Neural cell (in vitro differentiated cells): ENCODE measurements around the gene MBD3. TPM values are rescaled to one million over a fixed set of nuclear protein-coding genes. Genes with fewer than 3 reads are reported as not detected.
A peak's percentile ranks its signal among the peaks of the same experiment; 100 is the strongest.

Source experiments
- H2AFZ ChIP-seq: fragments of 200-600, 300-800 bp; sonication (generic), shearing (Covaris generic); 2 replicates; pipeline ENCODE4 v1.6.0; 2014; ENCODE audit warnings: low read depth, mild to moderate bottlenecking, antibody characterized with exemption, low read length, moderate library complexity
- H3F3A ChIP-seq: fragments of 200-600 bp; shearing (Covaris generic); 2 replicates; pipeline ENCODE4 v1.6.1; 2016; ENCODE audit warnings: mild to moderate bottlenecking, moderate library complexity, mixed read lengths, antibody characterized with exemption, low read length; ENCODE audit not compliant: insufficient read depth, poor library complexity, severe bottlenecking
- H3K27ac ChIP-seq: fragments of 200-600, 300-800 bp; sonication (generic), shearing (Covaris generic); 2 replicates; pipeline ENCODE4 v1.5.1; 2014; ENCODE audit warnings: mild to moderate bottlenecking, low read length, moderate library complexity
- H3K27me3 ChIP-seq: fragments of 300-800, 200-600 bp; sonication (generic), shearing (Covaris generic); 2 replicates; pipeline ENCODE4 v1.6.0; 2014; ENCODE audit warnings: mild to moderate bottlenecking, low read depth, low read length, moderate library complexity; ENCODE audit not compliant: insufficient read depth
- H3K36me3 ChIP-seq: fragments of 300-800, 200-600 bp; sonication (generic), shearing (Covaris generic); 2 replicates; pipeline ENCODE4 v1.5.1; 2014; ENCODE audit warnings: mild to moderate bottlenecking, antibody characterized with exemption, low read length, moderate library complexity; ENCODE audit not compliant: insufficient read depth
- H3K4me2 ChIP-seq: fragments of 300-800, 200-600 bp; sonication (generic), shearing (Covaris generic); 2 replicates; pipeline ENCODE4 v1.6.0; 2014; ENCODE audit warnings: mild to moderate bottlenecking, low read length
- H3K4me3 ChIP-seq: fragments of 300-800, 200-600 bp; sonication (generic), shearing (Covaris generic); 2 replicates; pipeline ENCODE4 v1.5.1; 2014; ENCODE audit warnings: mild to moderate bottlenecking, low read length, moderate library complexity
- H3K79me2 ChIP-seq: fragments of 200-600 bp; shearing (Covaris generic); replicated peaks from 2 replicates; pipeline ENCODE4 v1.6.0; 2014; ENCODE audit warnings: mild to moderate bottlenecking, low read length, moderate library complexity; ENCODE audit not compliant: insufficient read depth
- H3K9ac ChIP-seq: fragments of 300-800, 200-600 bp; sonication (generic), shearing (Covaris generic); 2 replicates; pipeline ENCODE4 v1.6.1; 2016; ENCODE audit warnings: mild to moderate bottlenecking, low read length, mixed read lengths
- H3K9me2 ChIP-seq: fragments of 200-600 bp; shearing (Covaris generic); 2 replicates; pipeline ENCODE4 v1.6.1; 2016; ENCODE audit warnings: mild to moderate bottlenecking, low read length, mixed read lengths; ENCODE audit not compliant: insufficient read depth
- H3K9me3 ChIP-seq: fragments of 200-600, 300-800 bp; sonication (generic), shearing (Covaris generic); 2 replicates; pipeline ENCODE4 v1.6.1; 2016; ENCODE audit warnings: mild to moderate bottlenecking, mixed run types, low read length, moderate library complexity, mixed read lengths
- H4K20me1 ChIP-seq: fragments of 200-600 bp; shearing (Covaris generic); 2 replicates; pipeline ENCODE4 v1.6.1; 2016; ENCODE audit warnings: mild to moderate bottlenecking, mixed run types; ENCODE audit not compliant: insufficient read depth
- EP300 ChIP-seq: fragments of 450-650 bp; conservative IDR thresholded peaks from 2 replicates; pipeline ENCODE4 v1.6.1; 2014; ENCODE audit warnings: antibody characterized with exemption, mild to moderate bottlenecking, moderate library complexity; ENCODE audit not compliant: poor library complexity, severe bottlenecking
- EZH2 ChIP-seq: fragments of 200-600, 300-800 bp; shearing (Covaris generic), sonication (generic); IDR thresholded peaks from 2 replicates; pipeline ENCODE4 v1.6.1; 2014; ENCODE audit warnings: antibody characterized with exemption, low read length, borderline replicate concordance, mild to moderate bottlenecking; ENCODE audit not compliant: insufficient read depth, poor library complexity, severe bottlenecking
- MXI1 ChIP-seq: fragments of 450-650 bp; conservative IDR thresholded peaks from 2 replicates; pipeline ENCODE4 v1.6.1; 2014; ENCODE audit warnings: antibody characterized with exemption, mild to moderate bottlenecking; ENCODE audit not compliant: poor library complexity, severe bottlenecking
- POLR2AphosphoS5 ChIP-seq: IDR thresholded peaks from 2 replicates; pipeline ENCODE4 v1.6.1; 2012
- RAD21 ChIP-seq: fragments of 450-650 bp; conservative IDR thresholded peaks from 2 replicates; pipeline ENCODE4 v1.6.1; 2014; ENCODE audit warnings: antibody characterized with exemption, mild to moderate bottlenecking, moderate library complexity
- SMC3 ChIP-seq: fragments of 450-650 bp; conservative IDR thresholded peaks from 2 replicates; pipeline ENCODE4 v1.6.1; 2014; ENCODE audit warnings: antibody characterized with exemption, mild to moderate bottlenecking, moderate library complexity; ENCODE audit not compliant: poor library complexity
- TAF1 ChIP-seq: IDR thresholded peaks from 2 replicates; pipeline ENCODE4 v1.6.1; 2012; ENCODE audit warnings: low read depth
- polyA plus RNA-seq: library from polyadenylated mRNA; depleted of rRNA; stranded (reverse); fragments of >200 nt; gene quantifications from 2 replicates; pipeline ENCODE4 v1.2.3, GENCODE V29; 2014
- TF ChIP-seq, protein P1 (sequence below): fragments of 450-650 bp; IDR thresholded peaks from 2 replicates; pipeline ENCODE4 v1.5.1; 2014; ENCODE audit warnings: antibody characterized with exemption, mild to moderate bottlenecking, moderate library complexity; ENCODE audit not compliant: poor library complexity, severe bottlenecking
- TF ChIP-seq, protein P2 (sequence below): IDR thresholded peaks from 2 replicates; pipeline ENCODE4 v1.6.1; 2012; ENCODE audit warnings: borderline replicate concordance

MBD3 gene
- polyA plus RNA-seq, 1 donor from 2014 or later, result 80.1 TPM

DNA sequence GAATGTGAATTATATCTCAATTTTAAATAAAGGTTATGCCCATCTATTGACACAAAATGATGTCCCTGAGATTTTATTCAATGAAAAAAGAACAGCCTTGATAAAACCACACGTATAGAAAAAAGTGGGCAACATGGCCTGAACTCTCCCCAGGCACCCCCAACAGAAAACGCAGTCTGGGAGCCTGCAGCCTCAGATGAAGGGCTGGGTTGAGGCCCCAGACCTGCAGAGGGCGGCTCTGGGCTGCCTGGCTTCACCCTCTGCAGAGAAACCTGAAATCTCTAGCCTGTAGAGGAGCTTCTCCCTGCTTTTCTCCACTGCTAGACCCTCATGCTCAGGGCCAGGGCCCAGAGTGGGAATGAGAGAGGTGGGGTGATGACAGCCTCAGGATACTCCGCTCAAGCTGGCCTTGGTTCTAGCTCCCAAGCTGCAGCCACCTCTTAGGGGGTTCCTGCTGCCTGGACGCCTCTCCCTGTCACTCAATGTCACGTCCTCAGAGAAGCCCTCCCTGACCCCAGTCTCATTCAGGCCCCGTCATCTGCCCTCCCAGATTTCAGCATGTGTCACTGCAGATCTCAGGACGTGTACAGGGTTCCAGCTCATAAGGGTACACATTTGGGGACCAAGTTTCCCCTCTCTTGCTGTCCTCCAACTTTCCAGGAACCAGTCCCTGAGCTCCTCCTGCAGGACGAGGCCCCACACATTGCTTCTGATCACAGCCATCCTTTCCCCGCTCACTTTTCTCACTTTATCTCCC is 1.8 kb downstream of the MBD3 start:
- Histone ChIP-seq H3K9me3 (no peaks in the 10 kb centered on the region), H2AFZ (no peak overlapping the region), H3K79me2 (peaks cover 50% of the 10 kb centered on the region), H3K9me2 (no peaks in the 10 kb centered on the region), H3K4me2 (peak overlapping the region; percentile 88), H3K4me3 (peak overlapping the region; percentile 96), H3K27me3 (no peaks in the 10 kb centered on the region), H3K27ac (peak overlapping the region; percentile 94), H3F3A (no peaks in the 10 kb centered on the region), H3K36me3 (no peaks in the 10 kb centered on the region), H3K9ac (peak overlapping the region; percentile 98), H4K20me1 (no peaks in the 10 kb centered on the region)
- TF ChIP-seq TAF1, result no peak
- TF ChIP-seq, protein P1, sequence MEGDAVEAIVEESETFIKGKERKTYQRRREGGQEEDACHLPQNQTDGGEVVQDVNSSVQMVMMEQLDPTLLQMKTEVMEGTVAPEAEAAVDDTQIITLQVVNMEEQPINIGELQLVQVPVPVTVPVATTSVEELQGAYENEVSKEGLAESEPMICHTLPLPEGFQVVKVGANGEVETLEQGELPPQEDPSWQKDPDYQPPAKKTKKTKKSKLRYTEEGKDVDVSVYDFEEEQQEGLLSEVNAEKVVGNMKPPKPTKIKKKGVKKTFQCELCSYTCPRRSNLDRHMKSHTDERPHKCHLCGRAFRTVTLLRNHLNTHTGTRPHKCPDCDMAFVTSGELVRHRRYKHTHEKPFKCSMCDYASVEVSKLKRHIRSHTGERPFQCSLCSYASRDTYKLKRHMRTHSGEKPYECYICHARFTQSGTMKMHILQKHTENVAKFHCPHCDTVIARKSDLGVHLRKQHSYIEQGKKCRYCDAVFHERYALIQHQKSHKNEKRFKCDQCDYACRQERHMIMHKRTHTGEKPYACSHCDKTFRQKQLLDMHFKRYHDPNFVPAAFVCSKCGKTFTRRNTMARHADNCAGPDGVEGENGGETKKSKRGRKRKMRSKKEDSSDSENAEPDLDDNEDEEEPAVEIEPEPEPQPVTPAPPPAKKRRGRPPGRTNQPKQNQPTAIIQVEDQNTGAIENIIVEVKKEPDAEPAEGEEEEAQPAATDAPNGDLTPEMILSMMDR, result no peak
- TF ChIP-seq, protein P2, sequence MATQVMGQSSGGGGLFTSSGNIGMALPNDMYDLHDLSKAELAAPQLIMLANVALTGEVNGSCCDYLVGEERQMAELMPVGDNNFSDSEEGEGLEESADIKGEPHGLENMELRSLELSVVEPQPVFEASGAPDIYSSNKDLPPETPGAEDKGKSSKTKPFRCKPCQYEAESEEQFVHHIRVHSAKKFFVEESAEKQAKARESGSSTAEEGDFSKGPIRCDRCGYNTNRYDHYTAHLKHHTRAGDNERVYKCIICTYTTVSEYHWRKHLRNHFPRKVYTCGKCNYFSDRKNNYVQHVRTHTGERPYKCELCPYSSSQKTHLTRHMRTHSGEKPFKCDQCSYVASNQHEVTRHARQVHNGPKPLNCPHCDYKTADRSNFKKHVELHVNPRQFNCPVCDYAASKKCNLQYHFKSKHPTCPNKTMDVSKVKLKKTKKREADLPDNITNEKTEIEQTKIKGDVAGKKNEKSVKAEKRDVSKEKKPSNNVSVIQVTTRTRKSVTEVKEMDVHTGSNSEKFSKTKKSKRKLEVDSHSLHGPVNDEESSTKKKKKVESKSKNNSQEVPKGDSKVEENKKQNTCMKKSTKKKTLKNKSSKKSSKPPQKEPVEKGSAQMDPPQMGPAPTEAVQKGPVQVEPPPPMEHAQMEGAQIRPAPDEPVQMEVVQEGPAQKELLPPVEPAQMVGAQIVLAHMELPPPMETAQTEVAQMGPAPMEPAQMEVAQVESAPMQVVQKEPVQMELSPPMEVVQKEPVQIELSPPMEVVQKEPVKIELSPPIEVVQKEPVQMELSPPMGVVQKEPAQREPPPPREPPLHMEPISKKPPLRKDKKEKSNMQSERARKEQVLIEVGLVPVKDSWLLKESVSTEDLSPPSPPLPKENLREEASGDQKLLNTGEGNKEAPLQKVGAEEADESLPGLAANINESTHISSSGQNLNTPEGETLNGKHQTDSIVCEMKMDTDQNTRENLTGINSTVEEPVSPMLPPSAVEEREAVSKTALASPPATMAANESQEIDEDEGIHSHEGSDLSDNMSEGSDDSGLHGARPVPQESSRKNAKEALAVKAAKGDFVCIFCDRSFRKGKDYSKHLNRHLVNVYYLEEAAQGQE, result no peak
- no peak for TF ChIP-seq RAD21
- TF ChIP-seq EP300, result no peak
- TF ChIP-seq MXI1, result no peak
- TF ChIP-seq POLR2AphosphoS5, result no peak
- TF ChIP-seq SMC3, result no peak
- no peak for TF ChIP-seq EZH2

DNA sequence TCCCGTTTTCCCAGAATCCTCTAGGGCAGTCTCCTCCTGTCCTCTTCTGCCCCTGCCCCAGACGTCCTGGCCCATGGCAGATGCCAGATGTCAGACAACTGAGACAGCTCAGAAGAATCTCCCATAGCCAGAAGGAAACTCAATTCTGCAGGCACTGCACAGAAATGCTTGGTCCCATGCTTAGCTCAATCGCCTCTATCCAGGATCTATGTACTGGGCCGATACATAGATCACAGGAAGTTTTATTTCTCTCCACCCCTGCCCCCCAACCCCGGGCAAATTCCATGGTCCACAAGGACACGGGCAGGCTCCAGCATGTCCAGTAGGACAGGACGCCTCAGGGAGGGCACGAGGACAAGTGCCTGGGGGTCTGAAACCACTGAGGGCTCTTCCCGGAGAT is 4.8 kb downstream of the MBD3 start:
- no peaks in the 10 kb centered on the region for H3K36me3 ChIP-seq

More for the DNA sequence above, 4.8 kb downstream of the MBD3 start:
- H3K79me2 ChIP-seq, result peaks cover 54% of the 10 kb centered on the region
- TF ChIP-seq MXI1, result no peak
- TF ChIP-seq, protein P1, result no peak
- TF ChIP-seq, protein P2, result no peak
- TF ChIP-seq POLR2AphosphoS5, result no peak
- TF ChIP-seq SMC3, result no peak
- no peaks in the 10 kb centered on the region for H3F3A ChIP-seq
- no peaks in the 10 kb centered on the region for H4K20me1 ChIP-seq
- H3K27ac ChIP-seq, result no peak overlapping the region
- H3K27me3 ChIP-seq, result no peaks in the 10 kb centered on the region
- H3K9ac ChIP-seq, result no peak overlapping the region
- H3K9me3 ChIP-seq, result no peaks in the 10 kb centered on the region
- no peak overlapping the region for H3K4me3 ChIP-seq
- H3K9me2 ChIP-seq, result no peaks in the 10 kb centered on the region
- no peak overlapping the region for H2AFZ ChIP-seq
- H3K4me2 ChIP-seq, result no peak overlapping the region
